T-helper 2 cell treated with Interferon-gamma antibody and Interleukin-4, amounts not matched to agents 100 ng/mL and 5 ng/mL, for 36 hours (primary cell): ENCODE data around the gene C6orf52. TPM values are rescaled to one million over a fixed set of nuclear protein-coding genes. Genes with fewer than 3 reads are reported as not detected.
"Not testable (repeated sequence)": the region's sequence is repeated elsewhere in the genome, so short reads cannot be mapped to it uniquely, and the experiment has no call there.

Experiments
- intact Hi-C: fragments of 100-400 bp; cut with micrococcal nuclease; formaldehyde crosslinking; loops from one replicate; pipeline ENCODE4 v1.15.1; 2023
- total RNA-seq: library from RNA; stranded (reverse); gene quantifications from 2 replicates; pipeline ENCODE4 v1.2.3, GENCODE V29; 2022

C6orf52 gene
- 0.43 and 0.93 TPM in 2 replicates for total RNA-seq

- intact Hi-C loops, result loop anchor here (1.0 to 10.0 kb wide), 9 partner anchors 26 to 540 kb away; partner anchors contain the start of genes MAK, NEDD9, SMIM13 and TMEM14B
These were observed at the start of gene C6orf52, which contains the start of gene PAK1IP1 for GRCh38 chr6:10694302-10695085. TSS of gene C6orf52 (minus strand) at chr6:10694616. CDS start at chr6:10687550, 7,066 bp downstream. TSS of gene PAK1IP1 (plus strand) at chr6:10694972. CDS start at chr6:10694986, 14 bp downstream.

GRCh38 chr6:10743515-10743914, 49.1 kb upstream of the C6orf52 start:
- intact Hi-C loops, result no loop called here

GRCh38 chr6:10742251-10742650, 47.8 kb upstream of the C6orf52 start:
- intact Hi-C loops, result no loop called here

GRCh38 chr6:10741643-10742042, 47.2 kb upstream of the C6orf52 start:
- intact Hi-C loops, result not testable (repeated sequence)

GRCh38 chr6:10740061-10740460, 45.6 kb upstream of the C6orf52 start:
- intact Hi-C loops, result no loop called here

GRCh38 chr6:10736731-10737130, 42.3 kb upstream of the C6orf52 start:
- intact Hi-C loops, result no loop called here

GRCh38 chr6:10733863-10734262, 39.4 kb upstream of the C6orf52 start:
- intact Hi-C loops, result no loop called here

GRCh38 chr6:10733151-10733715, 38.8 kb upstream of the C6orf52 start:
- intact Hi-C loops, result no loop called here

- intact Hi-C loops, result no loop called here
These were observed 35.8 kb upstream of the C6orf52 start for GRCh38 chr6:10730254-10730653.

GRCh38 chr6:10725716-10726115, 31.3 kb upstream of the C6orf52 start:
- intact Hi-C loops, result no loop called here

GRCh38 chr6:10725044-10725443, 30.6 kb upstream of the C6orf52 start:
- intact Hi-C loops, result no loop called here

GRCh38 chr6:10723567-10723881, 29.1 kb upstream of the C6orf52 start:
- intact Hi-C loops, result loop anchor here (1.0 kb wide), 2 partner anchors 24 to 115 kb away; partner anchors contain the start of genes MAK and TMEM14B

- intact Hi-C loops, result loop anchor here (1.0 kb wide), 2 partner anchors 24 to 115 kb away; partner anchors contain the start of genes MAK and TMEM14B
These were observed 28.6 kb upstream of the C6orf52 start, which contains the start of gene TMEM14C for GRCh38 chr6:10722820-10723566. TSS of gene TMEM14C (plus strand) at chr6:10723070. CDS start at chr6:10724614, 1,544 bp downstream.

- intact Hi-C loops, result no loop called here
These were observed 28.1 kb upstream of the C6orf52 start for GRCh38 chr6:10722570-10722819.

GRCh38 chr6:10721850-10722569, 27.6 kb upstream of the C6orf52 start:
- intact Hi-C loops, result no loop called here

- intact Hi-C loops, result loop anchor here (1.0 kb wide), 1 partner anchor 27 kb away; the partner anchor contains the start of genes C6orf52 and PAK1IP1
These were observed 26.8 kb upstream of the C6orf52 start for GRCh38 chr6:10720960-10721849.

GRCh38 chr6:10720265-10720959, 26.0 kb upstream of the C6orf52 start:
- intact Hi-C loops, result loop anchor here (1.0 kb wide), 1 partner anchor 26 kb away; the partner anchor contains the start of genes C6orf52 and PAK1IP1

- intact Hi-C loops, result loop anchor here (1.0 kb wide), 1 partner anchor 26 kb away; the partner anchor contains the start of genes C6orf52 and PAK1IP1
These were observed 25.5 kb upstream of the C6orf52 start for GRCh38 chr6:10719964-10720264.

- intact Hi-C loops, result no loop called here
These were observed 25.0 kb upstream of the C6orf52 start for GRCh38 chr6:10719296-10719963.
